GM12878 (cell line): ENCODE data around the gene HMCN1. TPM values are rescaled to one million over a fixed set of nuclear protein-coding genes. Genes with fewer than 3 reads are reported as not detected.

Experiments used
- ATAC-seq: fragments of 200-7000 bp; cut with Tn5 transposase; 3 replicates; pipeline ENCODE4 v1.9.1; 2020; ENCODE audit warnings: mild to moderate bottlenecking, moderate library complexity
- BruUV-seq: library from RNA; stranded (reverse); fragments of 400-500 nt; replicated peaks from 2 replicates; lab custom pipeline; 2021; lab: Mats Ljungman, UMichigan
- CTCF ChIA-PET: fragments of 300-600 bp; sonication (Branson Sonifier 250); formaldehyde crosslinking; extraction: SDS; loops from one replicate; lab custom pipeline; 2021; ENCODE audit warnings: inconsistent platforms; lab: Yijun Ruan, JAX
- POLR2A ChIA-PET: fragments of 350-600 bp; formaldehyde crosslinking; extraction: SDS; loops from one replicate; lab custom pipeline; 2021; ENCODE audit warnings: inconsistent platforms; lab: Charles Lee
- RAD21 ChIA-PET: fragments of 300-600 bp; sonication (Branson Sonifier 250); formaldehyde crosslinking; loops from one replicate; lab custom pipeline; 2023; ENCODE audit warnings: antibody characterized with exemption; ENCODE audit not compliant: unreplicated experiment; lab: Charles Lee
- SMC1A ChIA-PET: fragments of 300-600 bp; sonication (Branson Sonifier 250); formaldehyde crosslinking; loops from one replicate; lab custom pipeline; 2023; ENCODE audit not compliant: unreplicated experiment, uncharacterized antibody; lab: Charles Lee
- DNase-seq: peaks from one replicate; pipeline ENCODE4 v3.0.0-alpha.2; 2011; ENCODE audit warnings: low read depth, low spot score
- FAIRE-seq: peaks from 3 replicates; lab custom pipeline; 2011; peaks lifted over from hg19 to GRCh38; lab: Jason Lieb, UNC
- H2AFZ ChIP-seq: 2 replicates; pipeline ENCODE4 v1.6.0; 2011; ENCODE audit warnings: low read depth, low read length, control low read depth; ENCODE audit not compliant: control insufficient read depth
- H3K27ac ChIP-seq: 2 replicates; pipeline ENCODE4 v1.5.1; 2011; ENCODE audit warnings: control low read depth; ENCODE audit not compliant: control insufficient read depth, insufficient read depth
- H3K27me3 ChIP-seq, 2 experiments: replicated peaks in 1 of 2; 2 replicates each; pipeline versions ENCODE4 v1.6.0 to v1.6.1; 2011; ENCODE audit warnings: low read length in 1 of 2; ENCODE audit not compliant: control insufficient read depth in 2 of 2, insufficient read depth in 2 of 2
- H3K36me3 ChIP-seq, 2 experiments: 2 replicates each; pipeline ENCODE4 v1.5.1; 2011; ENCODE audit warnings: low read length in 1 of 2; ENCODE audit not compliant: control insufficient read depth in 2 of 2, insufficient read depth in 2 of 2
- H3K4me1 ChIP-seq: 2 replicates; pipeline ENCODE4 v1.6.1; 2011; ENCODE audit warnings: mild to moderate bottlenecking, low read length, moderate library complexity, mixed read lengths; ENCODE audit not compliant: control insufficient read depth, insufficient read depth
- H3K4me2 ChIP-seq: 2 replicates; pipeline ENCODE4 v1.6.0; 2011; ENCODE audit warnings: control low read depth; ENCODE audit not compliant: control insufficient read depth, insufficient read depth
- H3K4me3 ChIP-seq: fragments of 200-600 bp; sonication (generic); 2 replicates; pipeline ENCODE4 v1.5.1; 2016
- H3K79me2 ChIP-seq: 2 replicates; pipeline ENCODE4 v1.6.0; 2011; ENCODE audit warnings: low read length; ENCODE audit not compliant: control insufficient read depth, insufficient read depth
- H3K9ac ChIP-seq: 2 replicates; pipeline ENCODE4 v1.8.0; 2011; ENCODE audit warnings: low read length, control low read depth, mixed read lengths; ENCODE audit not compliant: control insufficient read depth, insufficient read depth
- H3K9me3 ChIP-seq: replicated peaks from 3 replicates; pipeline ENCODE4 v1.5.1; 2011; ENCODE audit warnings: mild to moderate bottlenecking, low read length; ENCODE audit not compliant: control insufficient read depth, insufficient read depth
- H4K20me1 ChIP-seq: 2 replicates; pipeline ENCODE4 v1.6.0; 2011; ENCODE audit not compliant: control insufficient read depth, insufficient read depth
- CREB1 ChIP-seq: IDR thresholded peaks from 2 replicates; pipeline ENCODE4 v1.6.1; 2012; ENCODE audit warnings: low read depth, mild to moderate bottlenecking, inconsistent platforms
- IRF4 ChIP-seq: IDR thresholded peaks from 2 replicates; pipeline ENCODE4 v1.6.1; 2011; ENCODE audit warnings: low read depth, low read length
- MTA2 ChIP-seq: fragments of 450-650 bp; IDR thresholded peaks from 2 replicates; pipeline ENCODE4 v1.6.1; 2016; ENCODE audit warnings: low read depth, mild to moderate bottlenecking, moderate library complexity
- MYB ChIP-seq: fragments of 150-350 bp; IDR thresholded peaks from 2 replicates; pipeline ENCODE4 v1.6.1; 2014; ENCODE audit warnings: mild to moderate bottlenecking, low read depth, low read length, borderline replicate concordance
- NFIC ChIP-seq: IDR thresholded peaks from 2 replicates; pipeline ENCODE4 v1.6.1; 2012; ENCODE audit warnings: low read depth, mild to moderate bottlenecking, inconsistent platforms, low read length, moderate library complexity
- NR2C1 ChIP-seq: fragments of 450-650 bp; IDR thresholded peaks from 2 replicates; pipeline ENCODE4 v1.6.1; 2017; ENCODE audit warnings: antibody characterized with exemption, mild to moderate bottlenecking, moderate library complexity
- NR2F1 ChIP-seq: fragments of 450-650 bp; conservative IDR thresholded peaks from 2 replicates; pipeline ENCODE4 v1.6.1; 2017; ENCODE audit warnings: mild to moderate bottlenecking
- RELB ChIP-seq: fragments of 450-650 bp; IDR thresholded peaks from 2 replicates; pipeline ENCODE4 v1.6.1; 2017; ENCODE audit warnings: low read depth, mild to moderate bottlenecking, moderate library complexity
- REST ChIP-seq: IDR thresholded peaks from 2 replicates; pipeline ENCODE4 v1.6.1; 2012; ENCODE audit warnings: mild to moderate bottlenecking, low read depth, low read length
- TBL1XR1 ChIP-seq: IDR thresholded peaks from 2 replicates; pipeline ENCODE4 v1.6.1; 2012; ENCODE audit warnings: low read depth, low read length, improper control_type of control experiment
- TCF12 ChIP-seq: IDR thresholded peaks from 2 replicates; pipeline ENCODE4 v1.6.1; 2011; ENCODE audit warnings: low read depth, mild to moderate bottlenecking, low read length
- TCF7 ChIP-seq: IDR thresholded peaks from 2 replicates; pipeline ENCODE4 v1.6.1; 2014; ENCODE audit warnings: antibody characterized with exemption, borderline replicate concordance
- USF1 ChIP-seq: IDR thresholded peaks from 2 replicates; pipeline ENCODE4 v1.6.1; 2011; ENCODE audit warnings: borderline replicate concordance, low read depth, mild to moderate bottlenecking, moderate library complexity, mixed read lengths, low read length; ENCODE audit not compliant: insufficient read depth; ENCODE audit errors: extremely low read length
- WGBS: methylation state at CpG from one replicate; pipeline ENCODE4 v1.1.6; 2016; ENCODE audit warnings: low lambda C conversion rate; ENCODE audit not compliant: insufficient replicate concordance, insufficient coverage; ENCODE audit errors: missing lambda C conversion rate; 5-methylcytosine and 5-hydroxymethylcytosine counted together
- in situ Hi-C: fragments of 300-500 bp; cut with MboI; formaldehyde crosslinking; loops from 9 replicates; pipeline ENCODE4 v1.14.3; 2018; ENCODE audit warnings: mixed read lengths
- intact Hi-C: fragments of 100-400 bp; cut with micrococcal nuclease; formaldehyde crosslinking; loops from one replicate; pipeline ENCODE4 v1.14.2; 2022; ENCODE audit not compliant: unreplicated experiment
- polyA plus RNA-seq, 11 experiments: library from polyadenylated mRNA; depleted of rRNA in 4 of 11; unstranded in 6 of 11; stranded (reverse) in 5 of 11; fragments of >200 nt; fragmentation: Nextera tagmentation in 4 of 11; fragmentation: Illumina TruSeq in 1 of 11; extraction: Ambion mirVana in 4 of 11; extraction: Trizol in 1 of 11; gene quantifications; 1 replicate in 1 of 11; 2 replicates in 10 of 11; pipeline versions ENCODE4 v1.2.1 to v1.2.3, GENCODE V29; 2011 to 2016; ENCODE audit warnings: inconsistent platforms in 2 of 11, missing spikeins in 2 of 11, low read depth in 1 of 11
- total RNA-seq, 4 experiments: library from RNA; depleted of rRNA in 3 of 4; stranded (reverse); fragments of >200 nt in 3 of 4; fragmentation: Illumina TruSeq in 1 of 4; extraction: Trizol in 1 of 4; gene quantifications; 2 replicates each; pipeline versions ENCODE4 v1.2.1 to v1.2.3, GENCODE V29; 2013 to 2021
- TF ChIP-seq, protein P1 (sequence below): IDR thresholded peaks from 2 replicates; pipeline ENCODE4 v1.6.1; 2012; ENCODE audit warnings: low read depth, low read length, improper control_type of control experiment

HMCN1 gene
- total and polyA plus RNA-seq, 10 of the 15 experiments (the other 5 are each of a cell fraction or from before 2014, with no cell fraction given), result under 0.01 to 0.07 TPM; not detected in 8

DNA sequence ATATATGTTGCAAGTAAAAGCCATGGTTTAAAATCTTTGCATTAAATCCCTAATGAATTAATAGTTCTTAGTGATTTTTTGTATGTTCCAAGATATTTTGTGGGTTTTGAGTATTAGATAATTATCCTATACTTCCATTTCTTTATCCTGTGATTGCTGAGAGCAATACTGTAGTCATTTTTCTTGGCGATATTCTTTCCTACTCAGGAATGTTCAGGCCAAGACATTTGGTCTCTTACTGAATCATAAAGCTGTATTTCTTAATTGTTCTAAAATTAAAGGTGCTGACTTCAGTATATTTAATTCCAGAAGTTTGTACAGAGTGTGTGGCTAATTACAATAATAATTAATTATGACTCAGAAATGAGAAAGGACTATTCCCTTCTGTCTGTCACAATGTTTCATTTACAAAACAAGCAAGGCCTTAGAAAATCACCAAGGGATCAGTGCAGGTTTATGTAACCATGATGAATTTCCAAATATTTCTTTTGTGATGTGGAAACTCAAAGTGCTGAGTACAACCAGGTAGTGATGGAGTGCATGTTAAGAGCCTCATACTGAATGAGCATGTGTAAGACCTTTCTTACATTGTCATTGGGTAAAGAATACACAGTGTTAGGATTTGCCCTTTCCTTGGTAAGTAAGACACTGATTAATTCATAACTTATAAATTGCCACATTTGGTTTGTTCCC is 161.2 kb downstream of the HMCN1 start:
- Histone ChIP-seq H3K9ac (no peak overlapping the region), H4K20me1 (no peaks in the 10 kb centered on the region), H3K4me1 (no peaks in the 10 kb centered on the region), H2AFZ (no peak overlapping the region), H3K9me3 (no peaks in the 10 kb centered on the region)
- DNase-seq, result no peak
- ChIA-PET POLR2A (no interaction called here), SMC1A (no interaction called here), CTCF (no interaction called here)
- 4% methylated on average over 1 of the region's 1 CpG for WGBS
- no peak for TF ChIP-seq NFIC
- TF ChIP-seq TCF12, result no peak
- no peak for TF ChIP-seq MYB
- TF ChIP-seq TBL1XR1, result no peak
- no peak for TF ChIP-seq TCF7
- TF ChIP-seq CREB1, result no peak
- no peak for TF ChIP-seq NR2C1
- TF ChIP-seq USF1, result no peak
- TF ChIP-seq REST, result no peak
- TF ChIP-seq MTA2, result no peak
- TF ChIP-seq IRF4, result no peak
- TF ChIP-seq NR2F1, result no peak
- no peak for TF ChIP-seq RELB
- TF ChIP-seq, protein P1, sequence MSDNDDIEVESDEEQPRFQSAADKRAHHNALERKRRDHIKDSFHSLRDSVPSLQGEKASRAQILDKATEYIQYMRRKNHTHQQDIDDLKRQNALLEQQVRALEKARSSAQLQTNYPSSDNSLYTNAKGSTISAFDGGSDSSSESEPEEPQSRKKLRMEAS, result no peak
- TF ChIP-seq, all 136 proteins: peak for 0
- intact Hi-C loops (no loop called here), in situ Hi-C loops (no loop called here)
- no peaks in the 10 kb centered on the region for H3K79me2 ChIP-seq
- ATAC-seq, result no peak
- H3K4me2 ChIP-seq, result no peak overlapping the region
- no peak for FAIRE-seq
- BruUV-seq, result no TSS peak
- H3K27me3 ChIP-seq, result no peaks in the 10 kb centered on the region; a peak in 1 of 4 replicates
- H3K27ac ChIP-seq, result no peak overlapping the region
- H3K36me3 ChIP-seq, result no peaks in the 10 kb centered on the region
- no peak overlapping the region for H3K4me3 ChIP-seq
- RAD21 ChIA-PET, result no interaction called here
